ENCODE data around the gene HTRA3. TPM values are rescaled to one million over a fixed set of nuclear protein-coding genes. Genes with fewer than 3 reads are reported as not detected.

HTRA3 gene
- total RNA-seq, 2 donors from 2014 or later: not detected

DNA sequence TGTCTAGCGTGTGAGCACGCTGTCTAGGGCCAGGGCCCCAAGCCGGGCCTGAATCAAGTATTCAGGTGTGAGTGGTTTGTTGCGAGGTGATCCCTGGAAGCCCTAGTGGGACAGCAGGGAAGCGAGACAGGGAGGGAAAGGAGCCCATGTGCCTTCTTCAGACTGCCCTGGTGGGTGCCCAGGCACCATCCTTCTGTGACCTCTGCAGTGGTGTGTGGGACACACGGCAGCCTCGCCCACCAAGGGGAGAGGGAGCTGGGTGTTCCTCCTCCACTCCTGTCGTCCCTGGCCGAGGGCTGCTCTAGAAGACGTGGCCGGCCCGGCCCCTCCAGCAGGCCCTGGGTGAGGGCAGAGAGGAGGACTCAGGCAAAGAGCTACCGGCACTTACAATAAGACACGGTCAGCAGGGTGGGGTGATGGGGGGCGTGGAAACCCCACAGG lies 47.4 kb downstream of the HTRA3 start:
- DNase-seq (no peak), ATAC-seq (replicated peaks in 1 of 2) (no peak)
- H3K9me3 Mint-ChIP-seq: peaks cover 0 to 5% of the 10 kb centered on the region in 2 donors
- no peaks in the 10 kb centered on the region for H3K36me3 Mint-ChIP-seq (ENCODE audit: insufficient read depth in 2 of 2)
- H3K27ac Mint-ChIP-seq: no peak overlapping the region
- H3K4me3 Mint-ChIP-seq: no peak overlapping the region
- H3K4me1 Mint-ChIP-seq (ENCODE audit: low read depth): no peaks in the 10 kb centered on the region
- H3K27me3 Mint-ChIP-seq (ENCODE audit: low read depth): no peaks in the 10 kb centered on the region

DNA sequence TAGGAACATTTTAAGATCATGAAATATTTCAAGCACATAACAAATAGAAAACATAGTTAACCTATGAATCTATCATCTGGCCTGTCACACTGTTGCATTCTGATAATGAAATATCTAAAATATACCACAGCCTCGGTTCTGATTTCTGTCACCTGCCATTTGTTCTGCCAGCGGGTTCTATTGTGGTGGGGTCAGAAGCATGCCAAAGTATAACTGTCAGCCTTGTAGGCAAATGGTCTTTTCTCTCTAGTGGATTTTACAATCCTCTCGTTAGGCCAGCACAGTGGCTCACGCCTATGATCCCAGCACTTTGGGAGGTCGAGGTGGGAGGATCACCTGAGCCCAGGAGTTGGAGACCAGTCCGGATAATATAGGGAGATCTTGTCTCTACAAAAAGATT lies 47.9 kb downstream of the HTRA3 start:
- DNase-seq (no peak), ATAC-seq (replicated peaks in 1 of 2) (no peak)
- Mint-ChIP-seq H3K27ac (no peak overlapping the region), H3K4me1 (ENCODE audit: low read depth) (no peaks in the 10 kb centered on the region), H3K9me3 (peaks cover 0 to 5% of the 10 kb centered on the region in 2 donors), H3K27me3 (ENCODE audit: low read depth) (no peaks in the 10 kb centered on the region), H3K36me3 (ENCODE audit: insufficient read depth in 2 of 2) (no peaks in the 10 kb centered on the region), H3K4me3 (no peak overlapping the region)

DNA sequence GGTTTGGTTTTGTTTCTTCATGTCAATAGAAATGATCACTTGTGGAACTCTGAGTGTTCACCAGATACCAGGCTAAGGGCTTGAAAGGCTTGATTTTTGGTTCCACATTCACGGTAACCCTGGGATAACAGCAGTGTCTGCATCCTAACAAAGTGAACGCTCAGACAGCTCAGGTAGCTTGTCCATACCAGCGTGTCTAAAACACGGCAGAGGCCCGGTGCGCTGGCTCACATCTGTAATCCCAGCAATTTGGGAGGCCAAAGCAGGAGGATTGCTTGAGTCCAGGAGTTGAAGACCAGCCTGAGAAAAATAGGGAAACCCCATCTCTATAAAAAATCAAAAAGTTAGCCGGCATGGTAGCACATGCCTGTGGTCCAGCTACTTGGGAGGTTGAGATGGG lies 49.0 kb downstream of the HTRA3 start:
- Mint-ChIP-seq H3K27me3 (ENCODE audit: low read depth) (no peaks in the 10 kb centered on the region), H3K27ac (no peak overlapping the region), H3K36me3 (ENCODE audit: insufficient read depth in 2 of 2) (no peaks in the 10 kb centered on the region), H3K9me3 (no peaks in the 10 kb centered on the region), H3K4me1 (ENCODE audit: low read depth) (no peaks in the 10 kb centered on the region), H3K4me3 (no peak overlapping the region)
- ATAC-seq (replicated peaks in 1 of 2) (no peak), DNase-seq (no peak)

DNA sequence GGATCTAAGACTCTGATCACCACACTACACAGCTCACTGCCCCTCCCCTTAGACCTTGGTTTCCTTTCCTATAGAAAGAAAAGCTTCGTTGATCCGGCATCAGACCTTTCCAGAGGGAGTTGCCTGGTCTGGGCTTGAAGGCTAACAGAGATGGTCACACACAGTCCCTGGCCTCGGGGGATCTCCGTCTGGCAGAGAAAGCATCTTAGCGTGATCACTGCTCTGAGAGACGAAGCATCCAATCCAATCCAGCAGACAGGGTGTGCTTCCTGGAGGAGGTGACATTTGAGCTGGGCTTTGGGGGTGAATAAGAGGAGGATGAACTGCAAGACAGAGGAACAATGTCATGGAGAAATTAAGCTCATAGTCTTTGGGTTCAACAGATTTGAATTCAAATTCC lies 49.5 kb downstream of the HTRA3 start:
- H3K4me3 Mint-ChIP-seq: no peak overlapping the region

DNA sequence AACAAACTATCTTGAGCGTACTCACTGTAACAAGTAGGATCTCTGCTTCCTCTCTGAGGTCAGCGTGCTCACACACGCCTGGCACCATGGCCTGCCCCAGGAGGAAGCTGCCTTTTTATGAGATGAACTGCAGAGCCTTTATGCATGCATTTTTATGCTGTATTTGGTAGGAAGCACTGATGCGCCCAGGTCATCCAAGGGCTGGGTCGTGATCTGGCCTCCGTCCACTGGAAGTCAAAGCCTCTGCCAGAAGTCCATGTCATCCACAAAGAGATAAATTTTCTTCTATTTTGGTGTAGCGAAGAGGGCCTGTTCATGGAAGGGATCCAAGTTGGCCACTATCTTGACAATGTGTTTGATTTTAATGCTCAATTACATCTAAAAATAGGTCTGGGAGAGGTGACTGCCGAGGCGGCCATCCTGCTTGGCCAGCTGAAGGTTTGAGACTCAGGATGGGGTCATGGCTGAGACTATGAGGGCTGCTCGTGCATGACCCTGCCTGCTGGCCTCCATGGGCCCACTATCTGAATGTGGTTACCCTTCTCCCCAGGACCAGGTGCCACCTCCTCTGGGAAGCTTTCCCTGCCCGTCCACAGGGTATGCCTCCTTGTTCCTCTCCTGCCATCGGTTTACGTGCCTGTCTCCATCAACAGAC lies 50.3 kb downstream of the HTRA3 start:
- H3K9me3 Mint-ChIP-seq: no peaks in the 10 kb centered on the region
- DNase-seq (no peak), ATAC-seq (replicated peaks in 1 of 2) (no peak)
- no peak overlapping the region for H3K27ac Mint-ChIP-seq
- no peak overlapping the region for H3K4me3 Mint-ChIP-seq
- H3K27me3 Mint-ChIP-seq (ENCODE audit: low read depth): no peaks in the 10 kb centered on the region
- no peaks in the 10 kb centered on the region for H3K4me1 Mint-ChIP-seq (ENCODE audit: low read depth)
- no peaks in the 10 kb centered on the region for H3K36me3 Mint-ChIP-seq (ENCODE audit: insufficient read depth in 2 of 2)

More for the DNA sequence above, 49.5 kb downstream of the HTRA3 start:
- DNase-seq (no peak), ATAC-seq (replicated peaks in 1 of 2) (no peak)
- Mint-ChIP-seq H3K9me3 (no peaks in the 10 kb centered on the region), H3K27ac (no peak overlapping the region), H3K4me1 (ENCODE audit: low read depth) (no peaks in the 10 kb centered on the region), H3K27me3 (ENCODE audit: low read depth) (no peaks in the 10 kb centered on the region), H3K36me3 (ENCODE audit: insufficient read depth in 2 of 2) (no peaks in the 10 kb centered on the region)

DNA sequence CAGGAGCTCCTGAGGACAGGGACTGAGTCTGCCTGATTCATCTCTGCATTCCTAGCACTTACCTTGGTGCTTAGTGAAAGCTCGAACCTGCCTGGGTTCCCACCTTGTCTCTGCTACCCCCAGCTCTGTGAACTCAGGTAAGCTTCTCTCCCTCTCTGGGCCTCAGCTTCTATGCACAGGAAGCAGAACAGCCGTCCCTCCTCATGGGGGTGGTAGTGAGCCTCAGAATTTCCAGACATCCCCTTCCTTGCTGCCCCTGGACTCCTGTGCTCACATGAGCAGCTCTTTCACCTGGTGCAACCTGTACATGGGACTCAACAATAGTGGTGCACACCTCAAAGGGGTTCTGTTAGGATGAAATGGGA lies 50.8 kb downstream of the HTRA3 start:
- H3K4me3 Mint-ChIP-seq: no peak overlapping the region
- no peak for ATAC-seq (replicated peaks in 1 of 2)
- no peaks in the 10 kb centered on the region for H3K36me3 Mint-ChIP-seq (ENCODE audit: insufficient read depth in 2 of 2)
- H3K4me1 Mint-ChIP-seq (ENCODE audit: low read depth): no peaks in the 10 kb centered on the region
- DNase-seq: no peak
- no peaks in the 10 kb centered on the region for H3K9me3 Mint-ChIP-seq
- H3K27ac Mint-ChIP-seq: no peak overlapping the region
- H3K27me3 Mint-ChIP-seq (ENCODE audit: low read depth): no peaks in the 10 kb centered on the region

DNA sequence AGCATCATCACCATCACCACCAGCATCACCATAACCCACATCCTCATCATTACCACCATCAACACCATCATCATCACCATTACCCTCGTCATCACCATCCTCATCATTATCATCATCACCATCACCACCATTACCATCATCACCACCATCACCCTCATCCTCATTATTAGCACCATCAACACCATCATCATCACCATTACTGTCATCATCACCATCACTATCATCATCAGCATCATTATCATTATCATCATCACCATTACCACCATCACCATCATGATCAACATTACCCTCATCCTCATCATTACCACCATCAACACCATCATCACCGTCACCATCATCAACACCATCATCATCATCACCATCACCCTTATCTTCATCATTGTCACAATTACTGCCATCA lies 51.7 kb downstream of the HTRA3 start:
- H3K27me3 Mint-ChIP-seq (ENCODE audit: low read depth): no peaks in the 10 kb centered on the region
- ATAC-seq (replicated peaks in 1 of 2): no peak
- no peaks in the 10 kb centered on the region for H3K9me3 Mint-ChIP-seq
- no peak for DNase-seq
- H3K4me1 Mint-ChIP-seq (ENCODE audit: low read depth): no peaks in the 10 kb centered on the region
- no peak overlapping the region for H3K4me3 Mint-ChIP-seq
- no peak overlapping the region for H3K27ac Mint-ChIP-seq
- H3K36me3 Mint-ChIP-seq (ENCODE audit: insufficient read depth in 2 of 2): no peaks in the 10 kb centered on the region

DNA sequence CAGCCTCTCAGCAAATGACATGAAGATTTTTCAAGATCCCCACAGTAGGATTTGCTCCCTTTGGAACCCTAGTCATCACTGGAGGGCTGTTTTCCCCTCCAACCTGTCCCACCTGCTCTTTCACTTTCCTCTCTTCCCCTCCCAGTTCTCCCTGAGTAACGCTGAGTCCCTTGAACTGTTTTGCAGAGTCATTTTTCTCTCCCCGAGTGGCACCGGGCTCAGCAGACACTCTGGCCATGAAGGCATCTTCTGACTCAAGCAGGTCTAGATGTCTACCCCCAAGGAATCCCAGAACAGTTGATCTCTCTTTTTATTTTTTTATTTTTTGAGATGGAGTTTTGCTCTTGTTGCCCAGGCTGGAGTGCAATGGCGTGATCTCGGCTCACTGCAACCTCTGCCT lies 52.2 kb downstream of the HTRA3 start:
- H3K9me3 Mint-ChIP-seq: no peaks in the 10 kb centered on the region
- H3K27ac Mint-ChIP-seq: no peak overlapping the region
- no peaks in the 10 kb centered on the region for H3K27me3 Mint-ChIP-seq (ENCODE audit: low read depth)
- H3K4me3 Mint-ChIP-seq: no peak overlapping the region
- ATAC-seq (replicated peaks in 1 of 2) (no peak), DNase-seq (no peak)
- no peaks in the 10 kb centered on the region for H3K36me3 Mint-ChIP-seq (ENCODE audit: insufficient read depth in 2 of 2)
- H3K4me1 Mint-ChIP-seq (ENCODE audit: low read depth): no peaks in the 10 kb centered on the region

DNA sequence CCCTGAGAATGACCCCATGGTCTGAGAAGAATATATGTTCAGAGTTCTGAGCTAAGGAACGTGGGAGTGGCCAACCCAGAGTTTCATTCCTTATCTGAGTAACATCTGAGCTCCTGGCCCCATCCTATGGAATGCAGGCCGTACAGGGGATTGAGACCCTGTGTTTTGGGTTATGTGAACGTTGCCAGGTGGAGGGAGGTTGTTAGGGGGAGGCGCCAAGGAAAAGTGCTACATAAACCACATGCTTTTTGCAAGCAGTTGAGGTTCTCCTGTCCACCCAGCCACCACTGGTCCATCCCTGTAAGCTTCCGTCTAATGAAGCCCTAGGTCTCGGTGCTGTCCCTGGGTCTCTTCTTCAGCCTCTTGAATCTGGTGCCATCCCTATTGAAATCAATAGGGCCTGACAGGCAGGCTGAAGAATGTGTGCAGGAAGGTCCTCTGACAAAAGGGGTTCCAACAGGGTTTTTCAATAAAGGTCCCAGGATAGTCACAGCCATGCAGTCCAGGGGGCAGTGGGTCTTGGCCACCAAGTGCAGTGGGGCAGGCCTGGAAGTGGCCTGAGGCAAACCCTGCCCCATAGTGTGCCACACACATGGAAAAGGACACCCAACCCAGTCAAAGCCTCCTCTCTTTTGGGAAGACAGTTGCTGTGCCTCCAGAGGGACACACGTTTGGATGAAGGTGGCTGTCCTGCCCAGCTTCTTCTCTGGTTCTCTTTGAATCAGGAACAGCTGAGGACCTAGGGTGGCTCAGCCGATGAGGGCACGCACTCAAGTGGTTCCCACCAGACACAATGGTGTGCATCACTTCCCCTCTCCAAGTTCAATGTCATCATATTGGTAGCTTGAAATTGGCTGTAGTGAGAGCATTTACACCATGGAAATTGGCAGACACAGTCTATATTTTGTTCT lies 53.5 kb downstream of the HTRA3 start:
- Mint-ChIP-seq H3K9me3 (no peaks in the 10 kb centered on the region), H3K36me3 (ENCODE audit: insufficient read depth in 2 of 2) (no peaks in the 10 kb centered on the region), H3K27ac (no peak overlapping the region), H3K4me3 (no peak overlapping the region), H3K4me1 (ENCODE audit: low read depth) (no peaks in the 10 kb centered on the region), H3K27me3 (ENCODE audit: low read depth) (no peaks in the 10 kb centered on the region)
- ATAC-seq (replicated peaks in 1 of 2) (no peak), DNase-seq (no peak)

DNA sequence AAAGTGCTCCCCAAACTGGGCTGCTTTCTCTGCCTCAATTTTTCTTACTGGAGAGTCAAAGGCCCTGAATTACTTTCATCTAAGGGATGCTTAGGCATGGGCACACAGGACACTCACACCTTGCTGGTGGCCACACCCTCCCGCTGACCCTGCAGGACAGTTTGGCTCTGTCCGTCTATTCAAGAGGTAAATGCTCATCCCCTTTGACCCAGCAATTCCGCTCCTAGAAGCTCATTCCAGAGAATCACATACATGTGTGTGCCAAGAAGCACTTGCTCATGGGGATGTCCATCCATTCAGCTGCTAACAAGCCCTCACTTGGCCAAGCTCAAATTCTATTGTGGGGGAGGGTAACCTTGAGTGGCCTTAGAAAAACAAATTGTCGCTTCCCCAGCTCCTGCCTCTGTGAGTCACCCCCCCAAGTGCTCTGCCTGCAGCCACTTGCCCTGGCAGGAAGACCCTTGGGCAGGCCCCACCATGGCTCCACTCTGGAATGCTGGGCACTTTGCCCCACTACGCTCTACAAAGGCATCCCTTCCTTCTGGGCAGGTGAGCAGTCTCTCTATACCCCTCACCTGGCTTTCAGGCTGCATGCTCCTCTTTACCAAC lies 54.5 kb downstream of the HTRA3 start:
- no peaks in the 10 kb centered on the region for H3K4me1 Mint-ChIP-seq (ENCODE audit: low read depth)
- DNase-seq (no peak), ATAC-seq (replicated peaks in 1 of 2) (no peak)
- H3K27me3 Mint-ChIP-seq (ENCODE audit: low read depth): no peaks in the 10 kb centered on the region
- H3K36me3 Mint-ChIP-seq (ENCODE audit: insufficient read depth in 2 of 2): no peaks in the 10 kb centered on the region
- H3K27ac Mint-ChIP-seq: no peak overlapping the region
- no peak overlapping the region for H3K4me3 Mint-ChIP-seq
- no peaks in the 10 kb centered on the region for H3K9me3 Mint-ChIP-seq

DNA sequence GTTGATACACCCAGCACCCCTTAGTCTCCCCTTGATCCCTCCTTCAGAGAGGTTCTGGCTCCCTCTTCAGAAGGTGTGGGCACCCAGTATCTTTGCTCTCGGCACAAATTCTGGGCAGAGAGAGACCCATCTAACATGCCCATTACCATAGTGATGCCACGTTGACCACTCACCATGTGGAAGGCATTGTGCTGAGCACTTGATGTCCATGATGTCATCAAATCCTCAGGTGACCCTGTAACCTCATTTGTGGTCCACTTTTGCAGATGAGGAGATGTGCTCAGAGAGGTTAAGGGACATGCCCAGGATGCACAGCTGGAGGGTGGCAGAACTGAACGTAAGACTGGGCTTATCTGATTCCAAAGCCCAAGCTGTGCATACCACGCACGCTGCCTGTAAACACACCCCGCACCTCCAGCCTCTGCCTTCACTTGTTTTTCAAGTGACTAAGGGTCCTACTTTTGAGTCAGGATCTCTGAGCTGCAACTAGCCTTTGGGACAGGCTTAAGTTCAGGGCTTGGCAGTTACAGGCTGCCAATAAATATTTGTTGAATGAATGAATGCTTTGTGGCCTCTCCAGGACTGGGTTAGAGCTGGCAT lies 55.2 kb downstream of the HTRA3 start:
- Mint-ChIP-seq H3K27ac (no peak overlapping the region), H3K36me3 (ENCODE audit: insufficient read depth in 2 of 2) (no peaks in the 10 kb centered on the region), H3K9me3 (no peaks in the 10 kb centered on the region), H3K4me1 (ENCODE audit: low read depth) (no peaks in the 10 kb centered on the region), H3K27me3 (ENCODE audit: low read depth) (no peaks in the 10 kb centered on the region), H3K4me3 (no peak overlapping the region)
- no peak for ATAC-seq (replicated peaks in 1 of 2)
- no peak for DNase-seq

DNA sequence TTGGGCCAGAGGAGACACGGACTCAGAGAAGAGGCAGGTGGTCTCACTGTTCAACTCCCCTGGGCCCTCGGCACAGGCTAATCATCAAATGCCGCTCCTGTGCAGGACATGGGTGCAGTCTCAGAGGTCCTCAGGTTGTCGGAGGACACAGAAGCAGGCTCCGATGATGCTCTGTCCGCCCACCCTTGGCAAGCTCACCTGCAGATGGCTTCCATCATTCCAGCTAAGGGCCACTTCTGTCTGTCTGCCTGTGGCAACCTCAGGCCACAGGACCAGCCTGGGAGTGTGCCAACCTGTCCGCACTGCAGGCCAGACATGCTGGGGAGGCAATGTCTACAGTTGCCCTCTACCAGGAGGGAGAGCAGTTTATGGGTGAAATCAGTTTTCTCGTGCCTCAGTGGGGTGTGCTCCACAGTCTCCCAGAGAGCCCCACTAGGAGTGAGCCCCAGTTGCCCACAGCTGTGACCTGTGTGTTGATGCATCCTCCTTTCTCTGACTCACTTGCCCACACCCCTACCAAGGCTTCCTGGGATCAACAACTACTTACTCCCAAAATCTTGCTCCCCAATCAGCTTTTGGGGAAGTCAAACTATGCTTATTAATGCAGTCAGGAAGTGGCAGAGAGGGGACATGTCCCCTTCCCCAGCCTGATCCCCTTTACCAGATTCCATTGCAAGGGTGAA lies 55.9 kb downstream of the HTRA3 start:
- DNase-seq: no peak
- Mint-ChIP-seq H3K4me1 (ENCODE audit: low read depth) (no peaks in the 10 kb centered on the region), H3K27ac (no peak overlapping the region), H3K4me3 (no peak overlapping the region), H3K27me3 (ENCODE audit: low read depth) (no peaks in the 10 kb centered on the region), H3K36me3 (ENCODE audit: insufficient read depth in 2 of 2) (no peaks in the 10 kb centered on the region), H3K9me3 (no peaks in the 10 kb centered on the region)
- ATAC-seq (replicated peaks in 1 of 2): no peak

DNA sequence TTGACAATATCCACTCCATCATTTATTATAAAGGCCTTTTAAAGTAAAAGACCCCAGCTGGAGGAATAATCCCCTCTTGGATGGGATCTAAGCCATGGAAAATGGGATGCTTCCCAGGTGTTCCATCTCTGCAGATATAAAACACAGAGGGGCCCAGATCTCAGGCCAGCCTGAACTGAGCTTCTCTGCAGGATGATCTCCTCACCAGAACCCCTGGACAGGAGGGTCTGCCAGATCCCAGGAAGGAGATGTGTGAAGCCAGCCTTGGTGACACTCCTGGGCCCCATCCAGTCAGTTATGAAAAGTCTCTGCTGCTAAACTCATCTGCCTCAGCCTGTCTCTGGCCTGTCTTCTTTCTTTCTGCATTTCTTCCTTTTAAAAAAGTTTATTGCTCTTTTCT lies 56.7 kb downstream of the HTRA3 start:
- H3K36me3 Mint-ChIP-seq (ENCODE audit: insufficient read depth in 2 of 2): no peaks in the 10 kb centered on the region
- H3K4me3 Mint-ChIP-seq: no peak overlapping the region
- no peaks in the 10 kb centered on the region for H3K9me3 Mint-ChIP-seq
- no peak overlapping the region for H3K27ac Mint-ChIP-seq
- DNase-seq (no peak), ATAC-seq (replicated peaks in 1 of 2) (no peak)
- no peaks in the 10 kb centered on the region for H3K4me1 Mint-ChIP-seq (ENCODE audit: low read depth)
- no peaks in the 10 kb centered on the region for H3K27me3 Mint-ChIP-seq (ENCODE audit: low read depth)
